ENCODE data around the gene FBXL3.
"Not testable (repeated sequence)": the region's sequence is repeated elsewhere in the genome, so short reads cannot be mapped to it uniquely, and the experiment has no call there.

The FBXL3 gene

GRCh38 chr13:76982061-76982460 lies 44.9 kb downstream of the FBXL3 start:
- no peak for DNase-seq

GRCh38 chr13:76980075-76980718 lies 46.8 kb downstream of the FBXL3 start:
- DNase-seq = peak; percentile 90

DNA sequence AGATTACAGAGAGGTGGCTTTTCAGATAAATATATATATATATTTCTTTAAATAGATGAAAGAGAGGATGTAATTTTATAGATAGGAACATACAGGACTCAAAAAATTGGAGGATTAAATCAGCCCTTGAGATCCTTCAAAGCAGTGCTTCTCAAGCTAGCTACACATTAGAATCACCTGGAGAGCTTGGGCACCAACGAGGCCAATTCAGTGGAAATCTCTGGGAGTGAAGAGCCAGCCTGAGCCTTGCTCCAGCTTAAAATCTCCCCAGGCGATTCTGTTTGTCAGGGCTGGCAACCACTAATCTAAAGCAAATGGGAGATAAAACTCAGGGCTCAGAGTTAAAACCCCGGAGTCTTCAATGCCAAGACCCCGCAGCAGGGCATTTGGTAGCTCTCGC lies 50.0 kb downstream of the FBXL3 start:
- no peak for DNase-seq

GRCh38 chr13:76976490-76976889 lies 50.5 kb downstream of the FBXL3 start:
- DNase-seq = no peak

DNA sequence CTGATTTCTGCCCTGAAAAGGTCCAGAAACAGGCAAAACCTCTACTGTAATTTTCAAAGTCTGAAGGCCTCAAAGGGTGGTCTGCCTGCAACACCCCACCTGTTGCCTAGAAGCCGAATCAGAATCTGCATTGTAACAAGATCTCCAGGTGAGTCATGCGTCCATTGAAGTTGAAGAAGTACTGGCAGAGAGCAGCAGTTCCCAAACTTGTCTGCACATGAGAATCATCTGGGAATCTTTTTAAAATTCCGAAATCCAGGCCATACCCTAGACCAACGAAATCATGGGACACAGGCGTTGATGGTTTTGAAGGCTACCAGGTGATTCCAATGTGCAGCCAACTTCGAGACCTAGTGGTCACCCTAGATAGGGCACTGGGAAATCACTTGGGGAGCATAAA lies 51.1 kb downstream of the FBXL3 start:
- DNase-seq = no peak

- no peak for DNase-seq
These were observed 52.4 kb downstream of the FBXL3 start for GRCh38 chr13:76974618-76974975.

DNA sequence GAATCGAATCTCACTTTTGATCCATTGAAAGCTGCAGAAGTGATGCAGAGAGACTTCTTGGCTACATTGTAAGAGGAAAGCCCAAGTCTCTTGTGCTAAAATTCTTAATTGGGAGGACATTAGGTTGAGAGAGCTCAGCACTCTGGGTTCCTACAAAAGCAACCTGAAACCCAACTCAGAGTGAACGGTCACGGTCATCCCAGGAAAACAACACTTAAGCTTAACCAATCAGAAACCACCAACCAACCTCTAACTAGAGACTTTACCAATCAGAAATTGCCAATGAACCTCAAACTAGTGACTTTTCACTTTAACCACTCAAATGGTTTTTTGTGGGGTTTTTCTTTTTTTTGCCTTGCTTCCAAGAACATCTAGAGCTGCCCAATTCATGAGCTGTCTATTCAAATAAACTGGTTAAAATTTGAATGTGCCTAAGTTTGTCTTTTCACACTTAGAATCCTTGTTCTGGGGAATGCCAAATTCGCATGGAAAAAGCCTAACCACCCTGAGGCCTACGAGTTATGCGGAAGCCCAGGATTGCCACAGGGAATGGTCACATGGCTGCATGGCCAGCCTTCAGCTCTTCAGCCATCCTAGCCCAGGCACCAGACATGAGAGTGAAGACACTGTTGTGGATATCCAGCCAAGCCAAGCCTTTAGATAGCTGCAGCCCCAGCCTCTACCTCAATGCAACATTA lies 52.9 kb downstream of the FBXL3 start:
- DNase-seq = no peak

GRCh38 chr13:76971851-76972829 lies 54.8 kb downstream of the FBXL3 start:
- DNase-seq = no peak

- DNase-seq = no peak
These were observed 55.7 kb downstream of the FBXL3 start for GRCh38 chr13:76971215-76971614.

DNA sequence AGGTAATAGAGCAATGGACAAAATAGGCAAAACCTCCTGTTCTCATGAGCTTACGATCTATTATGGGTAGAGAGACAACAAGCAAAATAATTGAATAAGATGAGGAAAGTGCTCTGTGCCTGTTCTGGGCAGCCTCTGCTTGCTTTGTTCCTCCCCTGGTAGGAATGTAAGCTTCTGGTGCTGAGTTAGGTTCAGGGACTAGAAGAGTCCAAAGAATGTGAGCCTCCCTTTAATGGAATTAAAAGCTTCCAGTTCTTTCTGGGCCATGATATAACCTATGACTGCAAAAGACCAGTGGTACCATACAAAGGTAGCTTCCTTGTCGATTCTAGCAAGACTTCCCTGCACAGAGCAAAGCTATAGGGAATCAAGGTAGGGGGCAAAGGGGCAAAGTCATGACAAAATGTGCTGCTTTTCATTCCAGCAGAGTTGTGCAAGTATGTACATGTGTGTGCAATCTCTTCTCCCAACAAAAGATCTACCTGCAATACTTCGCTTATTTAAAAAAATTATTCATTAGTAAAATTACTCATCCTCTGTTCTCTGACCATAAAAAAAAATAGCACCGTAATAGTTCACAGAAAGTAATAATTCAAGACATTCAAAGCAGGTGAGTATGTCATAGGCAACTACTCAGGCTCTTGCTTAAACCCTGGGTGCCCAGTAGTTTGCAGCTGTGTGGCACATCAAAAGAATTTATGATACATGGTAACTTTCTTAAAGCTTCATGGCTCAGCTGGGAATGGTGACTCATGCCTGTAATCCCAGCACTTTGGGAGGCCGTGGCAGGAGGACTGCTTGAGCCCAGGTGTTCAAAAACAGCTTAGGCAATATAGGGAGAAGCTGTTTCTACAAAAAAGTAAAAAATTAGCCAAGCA lies 57.2 kb downstream of the FBXL3 start:
- no peak for DNase-seq

GRCh38 chr13:76968041-76968440 lies 58.9 kb downstream of the FBXL3 start:
- no peak for DNase-seq

DNA sequence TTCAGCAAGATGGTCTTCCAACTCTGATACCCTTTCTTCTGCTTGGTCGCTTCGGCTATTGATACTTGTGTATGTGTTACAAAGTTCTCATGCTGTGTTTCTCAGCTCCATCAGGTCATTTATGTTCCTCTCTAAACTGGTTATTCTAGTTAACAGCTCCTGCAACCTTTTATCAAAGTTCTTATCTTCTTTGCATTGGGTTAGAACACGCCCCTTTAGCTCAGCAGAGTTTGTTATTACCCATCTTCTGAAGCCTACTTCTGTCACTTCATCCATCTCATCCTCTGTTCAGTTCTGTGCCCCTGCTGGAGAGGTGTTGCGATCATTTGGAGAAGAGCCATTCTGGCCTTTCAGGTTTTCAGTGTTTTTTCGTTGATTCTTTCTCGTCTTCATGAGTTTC lies 59.9 kb downstream of the FBXL3 start:
- DNase-seq = no peak

- DNase-seq = no peak
These were observed 61.1 kb downstream of the FBXL3 start for GRCh38 chr13:76965759-76966421.

- DNase-seq = not testable (repeated sequence)
These were observed 67.2 kb downstream of the FBXL3 start for GRCh38 chr13:76959734-76960133.

- DNase-seq = no peak
These were observed 68.0 kb downstream of the FBXL3 start for GRCh38 chr13:76958841-76959432.

DNA sequence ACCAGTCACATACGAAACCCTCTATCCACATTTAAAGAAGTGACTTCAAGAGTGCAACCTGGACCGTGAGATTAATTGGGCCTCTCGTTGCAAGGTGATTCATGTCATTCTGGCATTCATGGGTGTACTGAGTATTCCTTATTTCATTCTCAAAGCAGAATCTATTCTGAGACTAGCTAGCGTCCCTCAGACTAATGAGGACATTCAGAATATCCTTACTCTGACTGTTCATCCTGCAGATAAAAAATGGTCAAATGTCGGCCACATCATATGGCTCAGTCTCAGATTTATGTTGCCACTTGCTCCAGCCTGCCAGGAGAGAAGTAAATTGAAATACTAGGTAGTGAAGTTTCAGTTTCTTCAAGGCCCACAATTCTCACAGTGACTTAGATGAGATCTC lies 71.3 kb downstream of the FBXL3 start:
- DNase-seq = no peak
